Peyer's patch (tissue), 4 donors: ENCODE measurements around the gene MICAL3.

Experiments used
- POLR2A ChIP-seq, 2 donors: fragments of 450-650 bp; IDR thresholded peaks; one replicate each; pipeline ENCODE4 v1.5.1; 2017; ENCODE audit warnings: antibody characterized with exemption in 2 of 2, mild to moderate bottlenecking in 2 of 2, moderate library complexity in 2 of 2
- TF ChIP-seq, protein P1 (sequence below), 6 experiments: fragments of 450-650 bp in 4 of 6; fragments of 200-600 bp in 2 of 6; sonication (generic) in 1 of 6; IDR thresholded peaks; one replicate each; pipeline ENCODE4 v1.5.1; 2017 to 2019; ENCODE audit warnings: antibody characterized with exemption in 6 of 6, mild to moderate bottlenecking in 3 of 6, moderate library complexity in 1 of 6

DNA sequence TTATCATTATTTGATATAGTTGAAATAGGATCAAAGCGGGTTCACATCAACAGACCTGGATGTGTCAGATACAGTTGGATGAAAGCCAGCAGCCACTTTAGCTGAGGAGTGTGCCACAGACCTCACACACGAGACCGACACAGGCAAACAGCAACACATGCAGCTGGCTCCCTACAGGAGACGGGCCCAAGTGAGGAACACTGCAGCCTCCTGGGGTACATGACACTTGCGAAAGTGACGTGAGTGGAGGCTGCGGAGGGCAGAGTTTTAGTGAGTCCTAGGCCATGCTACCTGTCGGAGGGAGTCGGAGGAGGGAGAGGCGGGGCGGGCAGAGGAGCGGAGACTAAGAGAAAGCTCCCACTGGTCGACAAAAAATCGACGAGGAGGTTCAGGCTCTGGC is 149.2 kb downstream of the MICAL3 start:
- TF ChIP-seq, protein P1, sequence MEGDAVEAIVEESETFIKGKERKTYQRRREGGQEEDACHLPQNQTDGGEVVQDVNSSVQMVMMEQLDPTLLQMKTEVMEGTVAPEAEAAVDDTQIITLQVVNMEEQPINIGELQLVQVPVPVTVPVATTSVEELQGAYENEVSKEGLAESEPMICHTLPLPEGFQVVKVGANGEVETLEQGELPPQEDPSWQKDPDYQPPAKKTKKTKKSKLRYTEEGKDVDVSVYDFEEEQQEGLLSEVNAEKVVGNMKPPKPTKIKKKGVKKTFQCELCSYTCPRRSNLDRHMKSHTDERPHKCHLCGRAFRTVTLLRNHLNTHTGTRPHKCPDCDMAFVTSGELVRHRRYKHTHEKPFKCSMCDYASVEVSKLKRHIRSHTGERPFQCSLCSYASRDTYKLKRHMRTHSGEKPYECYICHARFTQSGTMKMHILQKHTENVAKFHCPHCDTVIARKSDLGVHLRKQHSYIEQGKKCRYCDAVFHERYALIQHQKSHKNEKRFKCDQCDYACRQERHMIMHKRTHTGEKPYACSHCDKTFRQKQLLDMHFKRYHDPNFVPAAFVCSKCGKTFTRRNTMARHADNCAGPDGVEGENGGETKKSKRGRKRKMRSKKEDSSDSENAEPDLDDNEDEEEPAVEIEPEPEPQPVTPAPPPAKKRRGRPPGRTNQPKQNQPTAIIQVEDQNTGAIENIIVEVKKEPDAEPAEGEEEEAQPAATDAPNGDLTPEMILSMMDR (IDR thresholded peaks at IDR 0.05), result no peak
- no peak for TF ChIP-seq POLR2A (IDR thresholded peaks at IDR 0.05)
